Bone marrow (tissue), 2 donors: ENCODE measurements around the gene ACLY.
"Not testable (repeated sequence)": the region's sequence is repeated elsewhere in the genome, so short reads cannot be mapped to it uniquely, and the experiment has no call there.

Experiments
- DNase-seq, 2 donors: peaks; one replicate each; lab custom pipeline; 2025; lab: John Stamatoyannopoulos, UW

The ACLY gene

DNA sequence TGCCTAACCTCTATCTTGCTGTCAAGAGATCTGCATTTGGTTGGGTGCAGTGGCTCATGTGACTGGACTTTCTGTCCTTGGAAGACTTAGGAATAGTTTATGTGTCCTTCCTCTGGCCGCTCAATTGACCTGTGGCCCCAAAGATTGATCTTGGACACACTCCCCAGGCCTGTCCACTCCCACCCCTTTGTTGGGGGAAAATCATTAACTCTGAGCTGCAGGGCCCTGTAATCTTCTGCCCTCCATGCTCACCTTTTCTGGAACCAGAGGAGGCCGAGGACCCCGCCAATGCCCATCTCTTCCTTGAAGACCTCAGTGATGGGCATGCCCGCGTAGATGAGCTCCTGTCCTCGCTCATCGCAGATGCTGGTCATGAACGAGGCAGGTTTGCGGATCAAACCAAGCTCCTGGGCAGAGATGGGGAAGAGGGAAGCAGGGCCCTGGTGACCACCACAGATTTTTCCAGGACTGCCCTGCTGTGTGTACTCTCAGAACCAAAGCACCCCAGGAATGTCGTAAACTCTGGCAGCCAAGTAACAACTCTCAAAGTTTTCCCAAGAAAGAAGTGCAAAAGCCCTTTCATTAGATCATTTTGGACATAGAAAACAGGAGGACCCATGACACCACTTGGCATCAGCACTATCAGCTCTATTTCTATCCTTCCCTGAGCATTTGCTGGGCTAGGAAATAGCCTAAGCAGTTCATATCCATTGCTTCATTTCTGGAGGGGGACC, 45.0 kb downstream of the ACLY start:
- no peak for DNase-seq

GRCh38 chr17:41871789-41872188, 47.0 kb downstream of the ACLY start:
- no peak for DNase-seq

GRCh38 chr17:41870627-41871026, 48.1 kb downstream of the ACLY start:
- no peak for DNase-seq

DNA sequence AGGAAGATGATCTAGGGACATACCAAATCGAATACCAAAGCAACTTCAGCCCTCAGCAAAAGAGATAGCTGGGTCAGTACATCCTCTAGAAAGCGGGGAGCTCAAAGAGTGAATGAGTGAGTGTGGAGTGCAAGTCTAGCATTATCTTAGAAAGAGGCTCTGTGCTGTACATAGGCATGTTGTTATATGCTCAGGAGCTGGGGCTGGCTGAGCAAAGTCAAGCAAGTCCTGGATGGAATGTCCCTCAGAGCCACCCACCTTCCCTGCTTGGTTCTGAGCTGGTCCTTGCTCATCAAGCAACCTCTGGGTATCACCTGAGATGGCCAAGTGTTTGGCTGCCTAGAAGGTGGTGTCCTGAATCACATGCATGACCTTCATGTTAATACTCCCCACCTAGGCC, 48.7 kb downstream of the ACLY start:
- DNase-seq: no peak

GRCh38 chr17:41869426-41869825, 49.3 kb downstream of the ACLY start:
- DNase-seq: no peak

DNA sequence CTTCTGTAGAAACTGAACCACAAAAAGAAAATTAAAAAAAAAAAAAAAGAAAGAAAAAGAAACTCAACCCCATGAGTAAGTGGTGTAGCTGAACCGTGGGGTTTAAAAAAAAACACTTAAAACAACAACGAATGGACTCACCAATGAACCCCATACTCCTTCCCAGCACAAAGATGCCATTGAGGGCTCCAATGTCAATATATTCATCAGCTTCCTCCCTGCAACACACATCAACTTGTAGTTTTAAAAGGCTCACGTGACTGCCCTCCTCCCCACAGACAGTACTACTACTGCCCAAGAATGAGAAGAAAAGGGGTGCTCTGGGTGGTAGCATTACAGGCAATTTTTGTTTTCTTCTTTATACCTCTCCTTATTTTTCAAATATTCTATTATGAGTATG, 50.2 kb downstream of the ACLY start:
- DNase-seq: no peak

GRCh38 chr17:41865596-41865893, 53.2 kb downstream of the ACLY start:
- DNase-seq: no peak

GRCh38 chr17:41864836-41865595, 53.7 kb downstream of the ACLY start, which contains the start of gene KLHL11:
TSS of gene KLHL11 (minus strand) at chr17:41865423. CDS start at chr17:41865370, 53 bp downstream.
- peak; percentile 72 to 73 for DNase-seq

GRCh38 chr17:41864498-41864835, 54.3 kb downstream of the ACLY start:
- no peak for DNase-seq

DNA sequence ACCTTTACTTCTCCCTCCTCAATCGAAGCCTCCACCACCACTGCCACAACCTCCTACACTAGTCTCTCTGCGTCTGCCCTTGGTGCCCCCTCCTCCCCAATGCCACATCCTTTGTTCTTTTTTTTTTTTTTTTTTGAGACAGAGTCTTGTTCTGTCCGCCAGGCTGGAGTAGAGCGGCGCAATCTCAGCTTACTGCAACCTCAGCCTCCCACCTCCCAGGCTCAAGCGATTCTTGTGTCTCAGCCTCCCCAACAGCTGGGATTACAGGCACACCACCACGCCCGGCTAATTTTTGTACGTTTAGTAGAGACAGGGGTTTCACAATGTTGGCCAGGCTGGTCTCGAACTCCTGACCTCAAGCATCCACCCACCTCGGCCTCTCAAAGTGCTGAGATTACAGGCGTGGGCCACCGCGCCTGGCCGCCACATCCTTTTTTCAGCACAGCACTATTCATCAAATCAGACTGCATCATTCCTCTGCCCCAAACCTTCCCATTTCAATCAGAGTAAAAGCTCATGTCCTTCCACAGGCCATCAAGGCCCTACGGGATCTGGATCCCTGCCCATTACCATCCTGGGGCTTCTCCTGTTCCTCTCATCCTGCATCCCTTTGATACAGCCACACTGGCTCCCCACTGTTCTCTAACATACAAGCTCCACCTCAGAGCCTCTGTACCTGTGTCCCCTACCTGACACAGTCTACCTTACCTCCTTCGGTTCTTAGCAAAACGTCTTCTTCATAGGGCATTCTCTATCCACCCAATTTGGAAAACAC, 55.5 kb downstream of the ACLY start:
- DNase-seq: no peak

DNA sequence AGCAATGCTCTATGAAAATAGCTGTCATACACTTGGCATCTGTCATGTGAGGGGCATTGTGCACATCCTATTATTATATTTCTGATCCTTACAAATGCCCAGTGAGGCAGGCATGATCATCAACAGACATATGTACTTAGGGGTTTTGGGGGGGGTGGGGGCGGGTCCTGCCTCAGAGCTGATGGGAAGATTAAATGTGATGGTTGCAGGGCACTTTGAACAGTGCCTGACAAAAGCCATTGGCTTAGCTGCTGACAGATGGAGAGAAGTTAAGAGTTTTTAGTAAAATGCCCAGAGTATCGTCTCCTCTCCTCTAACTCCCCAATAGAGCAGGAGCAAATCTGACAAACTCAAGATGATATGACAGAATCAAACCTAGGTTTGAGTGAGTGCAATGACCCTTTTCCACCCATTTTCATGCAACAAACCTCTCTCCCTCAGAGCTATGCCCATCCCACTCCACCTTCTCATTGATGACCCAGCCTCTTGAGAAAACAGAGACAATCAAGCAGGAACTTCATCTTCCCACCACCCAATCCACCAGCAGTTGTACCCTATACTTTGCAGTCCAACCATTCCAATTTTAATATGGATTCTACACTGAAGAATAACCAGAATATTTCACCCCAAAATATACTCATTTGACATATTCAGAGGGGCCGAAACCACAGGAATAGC, 58.4 kb downstream of the ACLY start:
- DNase-seq: no peak

GRCh38 chr17:41851382-41851781, 67.4 kb downstream of the ACLY start:
- not testable (repeated sequence) for DNase-seq

- DNase-seq: no peak
Measured at GRCh38 chr17:41849251-41849990, 69.3 kb downstream of the ACLY start.

DNA sequence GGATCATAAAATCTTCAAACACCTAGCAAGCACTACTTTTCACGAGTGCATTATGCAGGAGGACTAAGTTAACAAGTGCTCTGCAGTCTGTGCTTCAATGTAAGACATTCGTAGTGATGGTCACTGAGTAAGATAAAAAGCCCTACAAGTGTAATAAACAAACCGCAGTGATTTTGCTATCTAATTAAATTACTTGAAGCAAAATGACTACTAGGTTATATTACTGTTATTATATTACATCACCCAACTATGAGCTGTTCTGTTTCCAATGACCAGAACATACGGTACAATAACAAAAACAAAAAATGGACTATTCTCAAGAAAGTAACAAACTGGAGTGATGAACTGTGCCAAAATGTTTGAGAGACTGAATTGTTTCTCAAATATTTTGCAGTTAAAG, 70.0 kb downstream of the ACLY start:
- no peak for DNase-seq

DNA sequence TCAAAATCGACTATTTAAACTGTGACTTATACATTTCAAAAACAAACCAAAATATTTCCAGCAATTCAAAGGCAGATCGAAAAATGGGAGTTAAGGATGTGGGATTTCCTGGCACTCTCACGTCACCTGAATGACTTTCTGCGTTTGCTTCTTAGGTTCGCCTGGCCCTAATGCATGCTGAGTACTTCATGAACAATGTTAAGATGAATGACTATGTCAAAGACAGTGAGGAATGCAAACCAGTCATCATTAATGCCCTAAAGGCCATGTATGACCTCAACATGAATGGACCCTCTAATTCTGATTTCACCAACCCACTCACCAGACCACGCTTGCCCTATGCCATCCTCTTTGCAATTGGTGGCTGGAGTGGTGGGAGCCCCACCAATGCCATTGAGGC, 73.8 kb downstream of the ACLY start:
- no peak for DNase-seq

DNA sequence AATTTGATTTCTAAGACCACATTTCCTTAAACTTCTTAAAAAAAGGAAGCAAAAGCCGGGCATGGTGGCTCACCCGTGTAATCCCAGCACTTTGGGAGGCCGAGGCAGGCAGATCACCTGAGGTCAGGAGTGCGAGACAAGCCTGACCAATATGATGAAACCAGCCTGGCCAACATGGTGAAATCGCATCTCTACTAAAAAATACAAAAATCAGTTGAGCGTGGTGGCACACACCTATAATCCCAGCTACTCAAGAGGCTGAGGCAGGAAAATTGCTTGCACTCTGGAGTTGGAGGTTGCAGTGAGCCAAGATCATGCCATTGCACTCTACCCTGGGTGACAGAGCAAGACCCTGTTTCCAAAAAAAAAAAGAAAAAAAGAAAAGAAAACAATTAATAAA, 78.0 kb downstream of the ACLY start:
- DNase-seq: not testable (repeated sequence)

DNA sequence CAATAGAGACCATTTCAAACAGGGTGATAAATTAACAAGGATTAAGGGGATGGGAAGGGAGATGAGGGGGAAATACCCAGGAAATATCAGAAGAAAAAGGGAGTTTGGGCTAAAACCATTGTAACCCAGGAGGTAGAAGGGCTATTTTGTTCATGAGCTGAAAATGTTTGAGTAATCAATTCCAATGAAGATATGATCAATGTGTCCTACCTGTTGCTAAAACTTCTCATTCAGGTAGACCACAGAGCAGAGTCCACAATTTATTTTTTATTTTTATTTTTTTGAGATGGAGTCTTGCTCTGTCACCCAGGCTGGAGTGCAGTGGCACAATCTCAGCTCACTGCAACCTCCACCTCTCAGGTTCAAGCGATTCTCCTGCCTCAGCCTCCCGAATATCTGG, 79.3 kb downstream of the ACLY start:
- not testable (repeated sequence) for DNase-seq

DNA sequence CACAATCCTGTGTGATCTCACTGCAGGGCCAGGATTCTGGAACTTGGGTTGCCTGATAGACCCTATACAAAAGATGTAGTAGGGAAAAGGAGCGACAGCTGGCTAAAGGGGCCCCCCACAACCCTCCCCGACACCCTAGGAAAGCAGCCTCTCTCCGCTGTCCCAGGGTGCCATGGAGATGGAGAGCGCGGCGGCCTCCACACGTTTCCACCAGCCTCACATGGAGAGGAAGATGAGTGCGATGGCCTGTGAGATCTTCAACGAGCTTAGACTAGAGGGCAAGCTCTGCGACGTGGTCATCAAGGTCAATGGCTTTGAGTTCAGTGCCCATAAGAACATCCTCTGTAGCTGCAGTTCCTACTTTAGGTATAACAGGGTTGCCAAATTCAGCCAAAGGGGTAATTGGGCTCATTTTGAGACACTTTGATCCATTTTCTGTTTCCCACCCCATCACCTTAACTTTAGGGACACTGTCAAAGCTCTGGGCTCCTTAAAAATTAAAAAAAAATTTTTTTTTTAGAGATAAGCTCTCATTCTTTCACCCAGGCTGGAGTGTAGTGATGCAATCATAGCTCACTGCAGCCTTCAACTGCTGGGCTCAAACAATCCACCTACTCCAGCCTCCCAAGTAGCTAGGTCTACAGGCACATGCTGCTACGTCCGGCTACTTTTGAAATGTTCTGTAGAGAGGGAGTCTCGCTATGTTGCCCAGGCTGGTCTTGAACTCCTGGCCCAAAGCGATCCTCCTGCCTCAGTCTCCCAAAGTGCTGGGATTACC, 80.8 kb downstream of the ACLY start, which contains the start of gene KLHL10:
Gene KLHL10, plus strand, starts transcription at position 65 of the 778 bp plus-strand sequence. Its CDS starts 108 bp downstream, at position 173.
- DNase-seq: no peak

DNA sequence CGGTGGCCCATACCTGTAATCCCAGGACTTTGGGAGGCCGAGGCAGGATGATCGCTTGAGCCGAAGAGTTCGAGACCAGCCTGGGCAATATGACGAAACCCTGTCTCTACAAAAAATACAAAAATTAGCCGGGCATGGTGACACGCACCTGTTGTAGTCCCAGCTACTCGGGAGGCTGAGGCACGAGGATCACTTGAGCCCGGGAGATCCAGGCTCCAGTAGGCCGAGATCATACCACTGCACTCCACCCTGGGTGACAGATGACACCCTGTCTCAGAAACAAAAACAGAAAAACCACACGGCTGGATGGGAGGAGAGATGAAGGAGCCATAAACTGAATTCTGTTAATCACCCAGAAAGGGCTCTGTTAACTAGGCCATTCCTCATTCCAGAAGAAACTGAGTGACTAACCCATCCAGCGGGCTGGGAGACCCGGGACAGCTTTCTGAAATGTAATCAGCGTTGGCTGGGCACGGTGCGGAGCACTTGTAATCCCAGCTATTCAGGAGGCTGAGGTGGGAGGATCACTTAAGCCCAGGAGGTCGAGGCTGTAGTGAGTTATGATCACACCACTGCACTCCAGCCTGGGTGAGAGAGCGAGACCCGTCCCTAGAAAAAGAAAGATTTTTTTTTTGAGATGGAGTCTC, 82.1 kb downstream of the ACLY start:
- no peak for DNase-seq
